NCI-H128 (cell line): ENCODE data around the gene LSM14B.
"Not testable (repeated sequence)": the region's sequence is repeated elsewhere in the genome, so short reads cannot be mapped to it uniquely, and the experiment has no call there.

Source experiments
- DNase-seq: peaks from one replicate; lab custom pipeline; 2025; ENCODE audit not compliant: unreplicated experiment; lab: John Stamatoyannopoulos, UW

The LSM14B gene

DNA sequence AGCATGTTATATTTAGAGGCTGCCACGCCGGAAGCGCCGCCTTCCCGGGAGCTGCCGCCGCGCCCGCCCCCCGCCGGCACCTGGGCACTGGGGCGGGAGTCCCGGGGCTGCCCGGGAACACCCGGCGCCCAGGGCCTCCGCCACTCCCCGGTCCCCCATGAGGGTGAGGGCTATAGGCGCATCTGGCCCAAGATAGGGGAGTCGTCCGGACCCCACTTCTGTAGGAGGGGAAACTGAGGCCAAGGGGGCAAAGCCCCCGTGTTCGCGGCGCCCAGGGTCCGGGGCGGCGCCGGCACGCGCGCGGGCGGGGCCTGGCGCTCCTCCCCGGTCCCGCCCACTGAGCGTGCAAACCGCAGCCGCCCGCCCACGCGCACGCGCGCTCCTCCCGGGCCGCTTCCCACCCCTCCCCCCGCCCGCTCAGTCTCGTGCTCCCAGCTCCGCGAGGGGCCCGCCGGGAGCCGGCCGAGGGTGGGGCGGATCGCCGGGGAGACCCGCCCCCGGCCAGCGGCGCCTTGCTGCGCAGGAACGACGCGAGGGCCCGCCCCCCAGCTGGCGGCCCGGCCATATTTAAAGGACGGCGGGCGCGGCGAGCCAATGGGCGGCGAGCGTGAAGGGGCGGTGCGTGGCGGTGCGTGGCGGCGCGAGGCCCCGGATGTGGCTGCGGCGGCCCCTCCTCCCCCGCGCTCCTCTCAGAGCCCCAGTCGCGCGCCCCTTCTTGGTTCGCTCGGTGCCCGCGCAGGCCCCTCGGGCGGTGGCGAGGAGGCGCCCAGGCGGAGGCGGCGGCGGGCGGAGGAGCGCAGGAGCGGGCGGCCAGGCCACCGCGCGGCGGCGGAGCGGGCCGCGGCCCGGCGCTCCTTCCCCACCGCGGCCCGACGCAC is at the start of gene LSM14B:
Gene LSM14B, plus strand, starts transcription at position 700 of the 878 bp plus-strand sequence. CDS start 192 bp downstream, outside the sequence.
- DNase-seq = peak; percentile 91

DNA sequence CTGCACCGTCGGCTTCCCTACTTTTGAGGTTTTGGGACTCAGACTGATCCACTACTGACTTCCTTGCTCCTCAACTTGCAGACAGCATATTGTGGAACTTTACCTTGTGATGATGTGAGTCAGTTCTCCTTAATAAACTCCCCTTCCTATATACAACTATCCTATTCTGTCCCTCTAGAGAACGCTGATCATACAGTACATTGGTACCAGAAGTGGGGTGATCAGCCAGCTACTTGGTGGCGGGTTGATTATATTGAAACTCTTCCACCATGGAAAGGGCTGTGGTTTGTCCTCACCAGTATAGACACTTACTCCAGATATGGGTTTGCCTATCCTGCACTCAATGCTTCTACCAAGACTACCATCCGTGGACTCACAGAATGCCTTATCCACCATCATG is 49.0 kb upstream of the LSM14B start:
- no peak for DNase-seq

DNA sequence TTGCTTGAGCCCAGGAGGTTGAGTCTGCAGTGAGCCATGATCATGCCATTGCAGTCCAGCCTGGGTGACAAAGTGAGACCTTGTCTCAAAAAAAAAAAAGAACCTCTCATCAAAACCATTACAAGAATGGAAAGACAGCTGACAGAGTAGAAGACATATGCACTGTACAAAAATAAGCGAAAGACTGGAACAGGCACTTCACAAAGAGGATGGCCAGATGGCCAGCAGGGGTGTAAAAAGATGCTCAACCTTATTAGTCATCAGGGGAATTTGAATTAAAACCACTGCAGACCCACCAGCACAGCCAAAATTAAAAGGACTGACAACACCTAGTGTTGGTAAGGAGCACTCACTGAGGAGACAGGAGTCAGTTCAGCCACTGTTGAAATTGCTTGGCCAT is 43.1 kb upstream of the LSM14B start:
- DNase-seq = no peak

DNA sequence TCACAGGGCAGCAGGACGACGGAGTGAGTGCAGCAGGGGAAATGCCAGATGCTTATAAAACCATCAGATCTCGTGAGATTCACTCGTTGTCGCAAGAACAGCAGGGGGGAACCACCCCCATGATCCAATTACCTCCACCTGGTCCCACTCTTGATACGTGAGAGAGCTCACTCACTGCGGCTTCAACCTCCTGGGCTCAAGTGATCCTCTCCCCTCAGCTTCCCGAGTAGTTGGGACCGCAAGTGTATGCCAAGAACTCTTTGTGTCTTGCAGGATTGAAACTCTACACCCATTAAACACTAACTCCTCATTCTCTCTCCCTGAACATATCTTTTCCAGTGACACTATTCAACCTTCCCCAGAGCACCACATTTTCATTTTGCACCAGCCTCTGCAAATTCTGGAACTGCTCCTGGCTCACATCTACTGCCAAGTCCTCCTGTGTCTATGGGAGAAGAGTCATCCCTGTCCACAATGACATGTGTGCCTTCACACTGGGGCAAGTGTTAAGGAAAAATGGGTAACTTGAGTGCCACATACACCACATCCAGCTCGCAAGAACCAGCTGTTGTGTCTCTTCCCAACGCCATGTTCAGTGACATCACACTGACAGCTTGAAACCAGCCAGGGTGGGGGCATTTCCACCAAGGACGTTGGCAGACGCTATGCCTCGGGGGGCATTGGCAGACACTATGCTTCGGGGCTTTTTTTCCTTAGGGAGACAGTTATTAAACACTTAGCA is 41.9 kb upstream of the LSM14B start:
- peak; percentile 31 for DNase-seq

DNA sequence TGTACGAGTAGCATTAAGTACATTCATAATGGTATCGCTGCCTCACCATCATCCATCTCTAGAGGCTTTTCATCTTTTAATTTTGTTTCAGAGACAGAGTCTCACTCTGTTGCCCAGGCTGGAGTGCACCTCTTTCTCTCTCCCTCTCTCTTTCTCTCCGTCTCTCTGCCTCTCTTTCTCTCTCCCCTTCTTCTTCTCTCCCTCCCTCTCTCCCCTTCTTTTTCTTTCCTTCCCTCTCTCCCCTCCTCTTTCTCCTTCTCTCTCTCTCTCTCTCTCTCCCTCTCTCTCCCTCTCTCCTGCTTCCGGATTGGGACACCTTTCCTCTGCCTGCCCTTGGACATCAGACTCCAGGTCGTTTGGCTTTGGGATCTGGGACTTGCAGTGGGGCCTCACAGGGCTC is 39.0 kb upstream of the LSM14B start:
- DNase-seq = no peak

DNA sequence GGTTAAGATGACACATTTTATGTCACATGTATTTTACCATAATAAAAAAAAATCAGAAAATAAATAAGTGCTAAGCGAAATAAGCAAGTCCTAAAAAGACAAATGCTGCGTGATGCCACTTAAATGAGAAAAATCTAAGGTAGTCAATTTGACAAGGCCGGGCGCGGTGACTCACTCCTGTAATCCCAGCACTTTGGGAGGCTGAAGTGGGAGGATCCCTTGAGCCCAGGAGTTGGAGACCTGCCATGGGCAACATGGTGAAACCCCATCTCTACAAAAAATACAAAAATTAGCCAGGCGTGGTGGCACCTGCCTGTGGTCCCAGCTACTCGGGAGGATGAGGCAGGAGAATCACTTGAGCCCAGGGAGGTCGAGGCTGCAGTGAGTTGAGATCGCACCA is 38.1 kb upstream of the LSM14B start:
- not testable (repeated sequence) for DNase-seq

DNA sequence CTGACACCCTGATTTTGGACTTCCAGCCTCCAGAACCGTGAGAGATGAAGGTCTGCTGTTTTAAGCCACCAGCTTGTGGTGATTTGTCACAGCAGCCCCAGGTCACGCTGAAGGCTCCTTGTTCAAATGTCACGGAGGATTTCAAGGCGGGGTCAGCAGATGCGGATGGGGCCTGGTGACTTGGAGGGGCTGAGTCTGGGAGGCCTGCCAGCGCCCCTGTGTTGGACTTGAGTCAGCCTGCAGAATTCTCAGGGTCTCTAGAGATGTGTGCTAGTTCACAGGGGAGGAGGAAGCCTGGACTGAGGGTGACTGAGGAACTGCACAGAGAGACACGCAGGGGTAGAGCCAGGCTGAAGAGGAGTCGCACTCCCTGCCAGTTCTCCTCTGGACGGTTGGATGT is 37.1 kb upstream of the LSM14B start:
- no peak for DNase-seq

DNA sequence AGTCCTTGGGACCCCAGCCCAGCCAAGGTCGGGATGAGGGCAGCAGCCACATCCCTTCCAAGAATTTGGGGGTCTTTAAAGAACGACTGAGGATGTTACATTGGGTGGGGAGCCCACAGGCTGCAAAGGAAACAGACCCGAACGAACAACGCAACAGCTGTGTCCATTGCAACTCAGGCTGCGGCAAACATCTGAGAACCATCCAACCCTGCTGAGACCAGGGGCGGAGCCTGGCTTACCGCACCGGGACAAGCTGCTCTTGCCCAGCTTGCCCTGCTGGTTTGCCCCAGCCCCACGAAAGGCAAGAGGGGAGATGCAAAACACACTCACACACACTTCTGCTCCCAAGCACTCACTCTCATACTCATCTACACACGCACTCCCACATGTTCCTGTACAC is 35.0 kb upstream of the LSM14B start:
- no peak for DNase-seq

DNA sequence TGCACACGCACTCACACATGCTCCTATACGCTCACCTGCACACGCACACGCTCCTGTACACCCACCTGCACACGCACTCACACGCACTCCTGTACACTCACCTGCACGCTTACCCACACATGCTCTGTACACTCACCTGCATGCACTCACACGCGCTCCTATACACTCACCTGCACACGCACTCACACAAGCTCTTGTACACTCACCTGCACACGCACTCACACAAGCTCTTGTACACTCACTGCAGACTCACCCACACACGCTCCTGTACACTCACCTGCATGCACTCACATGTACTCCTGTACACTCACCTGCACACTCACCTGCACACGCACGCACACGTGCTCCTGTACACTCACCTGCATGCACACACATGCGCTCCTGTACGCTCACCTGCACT is 34.6 kb upstream of the LSM14B start:
- no peak for DNase-seq

DNA sequence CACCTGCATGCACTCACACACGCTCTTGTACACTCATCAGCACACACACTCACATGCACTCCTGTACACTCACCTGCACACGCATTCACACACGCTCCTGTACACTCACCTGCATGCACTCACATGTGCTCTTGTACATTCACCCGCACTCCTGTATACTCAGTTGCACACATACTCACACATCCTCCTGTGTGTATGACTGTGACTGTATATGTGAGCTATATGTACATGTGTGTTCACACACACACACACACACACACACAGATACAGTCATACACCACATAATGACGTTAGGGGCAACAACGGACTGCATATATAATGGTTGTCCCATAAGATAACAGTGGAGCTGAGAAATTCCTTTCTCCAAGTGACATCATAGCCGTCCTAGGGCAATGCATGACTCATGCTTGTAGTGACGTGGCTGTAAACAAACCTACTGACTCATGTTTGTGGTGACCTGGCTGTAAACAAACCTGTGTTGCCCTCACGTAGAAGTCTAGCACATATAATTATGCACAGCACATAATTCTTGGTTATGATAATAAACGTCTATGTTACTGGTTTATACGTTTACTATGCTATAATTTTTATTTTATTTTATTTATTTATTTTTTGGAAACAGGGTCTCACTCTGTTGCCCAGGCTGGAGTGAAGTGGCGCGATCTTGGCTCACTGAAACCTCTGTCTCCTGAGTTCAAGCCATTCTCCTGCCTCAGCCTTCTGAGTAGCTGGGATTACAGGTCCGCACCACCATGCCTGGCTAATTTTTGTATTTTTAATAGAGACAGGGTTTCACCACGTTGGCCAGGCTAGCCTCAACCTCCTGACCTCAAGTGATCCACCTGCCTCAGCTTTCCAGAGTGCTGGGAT is 33.8 kb upstream of the LSM14B start:
- no peak for DNase-seq

DNA sequence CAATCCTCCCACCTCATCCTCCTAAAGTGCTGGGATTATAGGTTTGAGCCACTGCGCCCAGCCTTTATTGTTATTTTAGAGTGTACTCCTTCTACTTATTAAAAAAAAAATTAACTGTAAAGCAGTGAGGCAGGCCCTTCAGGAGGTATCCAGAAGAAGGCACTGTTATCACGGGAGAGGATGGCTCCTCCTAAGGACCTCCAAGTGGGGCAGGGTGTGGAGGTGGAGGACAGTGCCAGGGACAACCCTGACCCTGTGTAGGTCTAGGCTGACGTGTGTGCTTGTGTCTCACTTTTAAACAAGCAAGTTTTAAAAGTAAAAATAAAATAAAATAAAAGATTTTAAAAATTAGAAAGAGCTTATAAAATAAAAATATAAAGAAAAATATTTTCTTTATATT is 32.9 kb upstream of the LSM14B start:
- no peak for DNase-seq

DNA sequence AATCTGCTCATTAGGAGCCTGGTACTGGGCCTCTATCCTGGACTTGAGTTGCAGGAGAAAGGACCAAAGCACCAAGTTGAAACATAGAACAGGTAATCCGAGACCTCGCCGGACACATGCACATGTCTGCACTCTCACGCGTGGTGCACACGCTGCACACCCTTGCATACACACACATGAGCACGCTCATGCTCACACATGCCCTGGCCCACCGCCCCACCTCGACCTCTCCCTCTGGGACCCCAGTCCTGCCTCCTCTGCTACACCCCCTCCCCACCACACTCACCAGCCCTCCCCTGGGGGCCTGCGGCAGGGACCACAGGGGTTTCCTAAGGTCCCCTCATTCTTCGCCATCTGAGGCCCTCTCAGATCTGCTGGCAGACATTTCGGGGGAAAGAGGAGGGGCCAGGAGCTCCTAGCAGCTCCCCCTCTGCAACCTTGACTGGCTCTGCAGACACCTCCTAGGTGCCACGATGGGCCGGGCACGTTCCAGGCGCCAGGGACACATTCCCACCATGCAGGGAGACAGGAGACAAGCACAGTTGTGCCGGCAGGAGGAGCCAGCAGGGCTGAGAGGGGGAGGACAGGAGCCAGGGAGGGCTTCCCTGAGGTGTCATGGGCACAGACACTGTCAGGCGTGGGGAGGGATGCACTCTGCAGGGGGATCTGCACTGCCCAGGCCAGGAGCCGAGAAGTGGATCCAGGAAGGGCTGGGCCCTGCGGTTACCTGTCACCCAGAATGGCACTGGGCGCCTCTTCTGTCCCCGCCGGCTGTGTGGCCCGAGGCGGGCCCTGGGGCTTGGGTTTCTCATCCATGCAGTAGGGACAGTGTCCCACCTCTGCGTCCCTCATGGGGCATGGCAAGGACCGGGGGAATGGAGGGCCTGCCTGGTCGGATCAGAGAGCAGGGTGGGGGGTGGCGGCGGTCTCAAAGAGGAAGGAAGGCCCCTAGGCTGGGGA is 25.6 kb upstream of the LSM14B start:
- no peak for DNase-seq

DNA sequence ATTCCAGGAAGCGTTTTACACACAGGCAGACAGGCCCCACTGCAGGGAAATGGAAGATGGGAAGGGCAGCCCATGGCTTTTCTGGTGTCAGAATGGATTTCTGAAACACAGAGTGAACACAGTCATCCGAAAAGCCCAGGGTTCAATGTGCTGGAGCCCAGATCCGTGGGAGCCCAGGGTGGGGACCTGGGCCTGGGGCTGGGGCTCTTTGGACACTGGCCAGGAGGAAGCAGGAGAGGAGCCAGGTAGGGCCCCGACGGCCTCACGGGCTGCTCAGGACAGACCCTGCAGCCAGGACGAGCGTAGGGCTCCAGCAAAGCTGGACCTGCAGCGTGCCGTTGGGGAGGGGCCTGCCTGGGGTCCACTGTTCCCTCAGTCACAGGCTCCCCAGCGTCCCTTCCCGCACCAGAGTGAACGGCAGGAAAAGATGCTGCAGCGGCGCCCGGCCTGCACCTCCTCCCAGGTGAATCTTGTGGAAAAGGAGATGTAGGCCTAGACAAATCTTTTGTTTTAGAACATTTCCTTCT is 24.3 kb upstream of the LSM14B start:
- no peak for DNase-seq

DNA sequence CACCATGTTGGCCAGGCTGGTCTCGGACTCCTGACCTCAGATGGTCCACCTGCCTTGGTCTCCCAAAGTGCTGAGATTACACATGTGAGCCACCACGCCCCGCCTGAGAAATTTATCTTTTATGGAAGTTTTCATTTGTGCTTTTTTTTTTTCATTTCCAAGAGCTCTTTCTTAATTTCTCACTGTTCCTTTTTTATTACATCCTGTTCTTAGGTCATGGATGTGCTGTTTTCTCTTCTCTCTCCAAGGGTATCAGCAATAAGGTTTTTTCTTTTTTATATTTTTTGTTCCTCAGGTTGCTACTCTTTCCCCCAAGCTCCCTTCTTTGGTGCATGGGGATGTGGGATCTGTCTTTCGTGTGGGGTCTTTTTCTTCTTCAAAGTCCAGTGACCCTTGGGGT is 21.2 kb upstream of the LSM14B start:
- no peak for DNase-seq

DNA sequence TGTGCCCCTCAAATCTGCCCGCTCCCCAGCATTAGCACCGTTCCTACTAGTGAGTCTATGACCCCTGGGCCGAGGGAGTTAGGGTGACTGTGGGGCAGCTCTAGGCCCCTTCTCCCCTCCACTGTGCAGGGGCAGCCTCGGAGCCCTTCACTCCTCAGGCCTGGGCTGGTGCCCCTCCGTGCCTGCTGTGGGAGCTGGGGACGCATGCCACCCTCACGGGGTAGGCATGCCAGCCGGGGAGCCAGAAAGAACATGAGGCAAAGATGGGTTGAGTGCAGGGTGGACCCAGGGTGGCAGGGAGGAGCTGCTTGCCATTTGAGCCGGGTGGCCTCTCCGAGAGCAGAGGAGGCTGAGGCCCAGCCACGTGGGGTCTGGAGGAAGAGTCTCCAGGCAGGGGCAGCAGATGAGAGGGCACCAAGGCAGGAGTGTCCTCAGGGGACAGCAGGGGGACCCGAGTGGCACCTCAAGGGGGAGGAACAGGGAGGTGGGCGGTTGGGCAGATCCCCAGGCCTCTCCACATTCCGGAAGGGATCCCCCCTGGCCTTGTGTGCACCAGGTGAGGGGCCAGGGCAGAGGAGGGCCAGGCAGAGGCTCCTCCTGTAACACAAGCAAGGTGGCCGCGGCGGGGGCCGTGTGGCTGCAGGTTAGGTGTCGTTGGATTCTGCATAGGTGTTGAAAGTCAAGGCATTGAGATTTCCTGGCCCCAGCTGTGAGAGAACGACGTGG is 18.6 kb upstream of the LSM14B start:
- DNase-seq = no peak

DNA sequence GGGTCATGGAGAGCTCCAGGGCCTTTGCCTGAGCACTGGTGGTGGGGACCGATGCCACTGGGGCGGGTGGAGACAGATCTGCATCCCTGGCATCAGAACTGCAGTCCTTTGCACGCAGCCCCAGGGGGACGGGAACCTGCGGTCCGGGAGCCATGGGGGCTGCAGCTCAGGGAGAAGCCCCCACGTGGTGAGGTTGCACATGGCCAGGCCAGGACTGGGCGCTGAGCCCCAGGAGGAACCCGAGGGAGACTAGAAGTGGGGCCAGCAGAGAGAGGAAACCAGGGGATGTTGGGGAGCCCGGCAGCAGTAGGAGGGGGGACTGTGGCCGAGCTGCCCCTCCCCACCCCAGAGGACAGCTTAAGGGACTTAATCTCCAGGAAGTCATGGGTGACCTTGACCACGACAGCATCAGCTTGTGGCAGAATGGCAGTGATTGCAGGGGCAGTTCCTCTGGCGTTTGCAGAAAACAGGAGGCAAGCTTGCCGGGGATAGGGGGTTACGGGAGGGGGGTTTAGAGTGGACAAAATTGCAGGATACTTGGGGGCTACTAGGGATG is 18.0 kb upstream of the LSM14B start:
- no peak for DNase-seq

DNA sequence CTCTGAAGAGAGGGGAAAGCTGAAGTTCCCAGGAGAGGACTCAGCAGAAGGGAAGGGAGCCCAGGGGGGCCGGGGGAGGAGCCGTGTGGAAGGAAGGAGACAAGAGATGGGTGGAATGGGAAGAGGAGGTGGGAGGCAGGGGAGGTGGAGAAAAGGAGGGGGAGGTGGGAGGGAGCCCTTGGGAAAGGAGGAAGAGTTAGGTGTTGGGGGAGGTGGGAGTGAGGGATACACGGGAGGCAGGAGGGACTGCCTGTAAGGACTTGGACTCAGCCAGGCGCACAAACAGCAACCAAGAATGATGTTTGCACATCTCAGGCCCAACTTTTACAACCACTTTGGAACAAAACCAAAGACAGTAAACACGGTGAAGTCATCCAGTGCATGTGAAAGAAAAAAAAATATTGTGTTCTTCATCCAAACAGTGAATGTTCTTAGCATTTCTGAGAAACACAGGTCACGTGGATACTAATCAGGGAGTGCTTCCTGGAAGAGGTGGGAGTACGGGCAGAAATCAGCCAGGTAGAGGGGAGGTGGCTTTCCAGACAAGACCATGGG is 17.4 kb upstream of the LSM14B start:
- no peak for DNase-seq

DNA sequence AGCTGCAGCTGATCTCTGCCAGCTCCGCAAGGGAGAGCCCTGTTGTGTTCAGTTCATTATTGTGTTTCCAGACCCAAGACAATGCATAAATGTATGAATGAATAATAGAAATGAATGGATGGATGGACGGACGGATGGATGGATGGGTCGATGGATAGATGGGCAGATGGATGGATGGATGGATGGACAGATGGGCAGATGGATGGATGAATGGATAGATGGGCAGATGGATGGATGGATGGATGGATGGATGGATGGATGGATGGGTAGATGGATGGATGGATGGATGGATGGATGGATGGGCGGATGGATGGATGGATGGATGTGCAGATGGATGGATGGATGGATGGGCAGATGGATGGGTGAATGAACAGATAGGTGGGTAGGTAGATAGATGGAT is 16.7 kb upstream of the LSM14B start:
- DNase-seq = no peak

DNA sequence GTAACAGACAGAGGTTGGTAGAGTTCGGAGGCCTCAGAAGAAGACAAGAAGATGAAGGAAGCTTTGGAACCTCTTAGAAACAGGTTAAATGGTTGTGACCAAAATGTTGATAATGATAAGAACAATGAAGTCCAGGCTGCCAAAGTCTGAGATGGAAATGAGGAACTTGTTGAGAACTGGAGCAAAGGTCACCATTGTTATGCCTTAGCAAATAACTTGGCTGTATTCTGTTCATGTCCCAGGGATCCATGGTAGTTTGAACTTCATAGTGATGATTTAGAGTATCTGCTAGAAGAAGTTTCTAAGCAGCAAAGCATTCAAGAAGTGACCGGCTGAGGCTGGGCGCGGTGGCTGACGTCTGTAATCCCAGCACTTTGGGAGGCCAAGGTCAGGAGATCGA is 11.1 kb upstream of the LSM14B start:
- no peak for DNase-seq
